ENCODE measurements around the gene KCNA2.

The KCNA2 gene

DNA sequence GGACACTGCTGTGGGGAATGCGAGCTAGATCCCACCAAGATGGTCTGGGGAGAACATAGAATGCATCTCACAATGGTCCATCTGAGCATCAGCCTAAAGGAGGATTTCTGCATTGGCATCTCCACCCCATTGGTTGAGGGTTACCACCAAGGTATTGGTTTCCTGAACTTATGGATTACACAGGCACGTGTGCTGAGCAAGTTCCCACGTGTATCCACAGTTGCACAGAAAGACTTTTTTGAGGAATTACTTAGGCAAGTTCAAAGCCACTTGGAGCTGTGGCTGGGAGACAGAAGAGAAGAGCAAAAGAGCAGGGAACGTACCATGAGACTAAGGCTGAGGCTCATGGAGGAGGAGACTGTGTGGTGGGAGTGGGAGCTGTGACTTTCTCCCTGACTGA is 43.1 kb downstream of the KCNA2 start:
- DNase-seq = no peak

- no peak for DNase-seq
Measured at GRCh38 chr1:110561596-110561995, 44.6 kb downstream of the KCNA2 start.

DNA sequence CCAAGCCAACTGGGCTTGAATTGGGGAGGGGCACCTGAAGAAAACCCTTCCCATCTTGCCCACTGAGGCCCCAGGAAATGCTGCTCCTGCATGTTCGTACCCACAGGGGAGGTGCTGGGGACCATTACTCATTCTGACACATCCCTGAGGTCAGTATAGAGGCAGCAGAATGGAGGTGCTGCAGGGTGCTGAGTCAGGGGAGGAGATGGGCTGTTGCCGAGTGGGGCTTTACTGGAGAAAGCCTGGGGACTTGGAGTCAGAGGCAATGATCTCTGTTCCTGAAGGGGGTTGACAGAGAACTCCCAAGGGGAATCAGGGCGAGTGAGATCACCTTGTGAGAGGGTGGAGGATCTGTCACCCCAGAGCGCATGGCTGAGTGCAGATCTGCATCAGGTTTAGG is 47.0 kb downstream of the KCNA2 start:
- DNase-seq = no peak

GRCh38 chr1:110557481-110557880 is 48.7 kb downstream of the KCNA2 start:
- no peak for DNase-seq

DNA sequence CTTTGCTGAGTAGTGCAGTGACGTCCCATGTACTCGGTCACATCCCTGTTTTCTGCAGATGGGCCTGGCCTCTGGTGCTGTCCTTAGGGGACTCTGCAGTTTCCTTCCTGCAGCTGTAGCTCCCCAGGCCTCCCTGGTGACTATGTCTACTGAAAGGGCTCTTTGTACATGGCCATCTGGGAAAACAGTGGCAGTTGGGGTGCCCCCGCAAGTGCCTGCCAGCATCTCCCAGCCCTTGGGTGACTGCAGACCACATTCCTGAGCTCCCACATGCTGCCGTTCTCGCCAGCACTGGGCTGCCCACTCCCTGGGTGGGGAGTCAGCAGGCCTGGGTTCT is 49.7 kb downstream of the KCNA2 start:
- DNase-seq = no peak

GRCh38 chr1:110555807-110556470 is 50.2 kb downstream of the KCNA2 start:
- no peak for DNase-seq

DNA sequence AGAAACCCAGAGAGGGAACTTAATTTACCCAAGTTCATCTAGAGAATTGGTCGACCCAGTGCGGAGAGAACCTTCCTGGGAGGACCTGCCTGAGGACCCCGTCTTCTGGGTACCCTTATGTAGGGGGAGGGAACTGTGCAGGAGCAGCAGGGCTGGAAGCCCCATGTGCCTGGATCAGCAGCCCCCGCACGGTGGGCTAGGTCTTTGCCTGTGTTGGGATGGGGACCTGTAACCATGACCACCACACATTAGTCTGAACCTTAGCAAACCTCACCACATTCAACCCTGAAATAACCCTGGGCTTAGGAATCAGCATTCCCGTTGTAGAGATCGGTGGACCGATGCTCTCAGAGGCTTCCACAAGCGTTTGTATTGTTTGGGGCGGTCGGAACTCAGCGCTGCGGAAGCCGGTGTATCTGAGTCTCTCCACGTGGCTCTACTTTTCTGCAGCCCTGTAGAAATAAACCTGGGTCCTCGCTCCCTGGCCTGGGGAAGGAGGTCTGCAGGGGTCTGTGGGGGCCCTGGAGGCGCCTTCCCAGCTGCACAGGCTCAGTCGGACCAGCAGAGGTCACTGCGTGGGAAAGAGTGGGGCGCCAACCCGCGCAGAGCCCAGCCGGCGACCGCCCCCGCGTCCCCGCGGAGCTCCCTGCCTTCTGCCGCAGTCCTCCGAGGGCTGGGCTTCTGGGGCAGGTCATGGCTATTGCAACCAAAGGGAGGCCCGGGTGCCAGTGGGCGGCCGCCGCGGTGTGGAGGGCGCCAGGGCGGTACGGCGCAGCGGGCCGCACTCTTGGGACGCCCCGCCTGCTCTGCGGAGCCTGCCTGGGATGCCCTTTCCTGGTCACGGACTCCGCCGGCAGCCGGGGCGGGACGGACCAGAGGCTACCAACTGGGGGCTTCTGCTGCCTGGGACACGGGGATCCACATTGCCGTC is 51.0 kb downstream of the KCNA2 start:
- DNase-seq = peak in 1 of 2 experiments; percentile 30

- no peak for DNase-seq
Measured at GRCh38 chr1:110551278-110551809, 54.8 kb downstream of the KCNA2 start.

DNA sequence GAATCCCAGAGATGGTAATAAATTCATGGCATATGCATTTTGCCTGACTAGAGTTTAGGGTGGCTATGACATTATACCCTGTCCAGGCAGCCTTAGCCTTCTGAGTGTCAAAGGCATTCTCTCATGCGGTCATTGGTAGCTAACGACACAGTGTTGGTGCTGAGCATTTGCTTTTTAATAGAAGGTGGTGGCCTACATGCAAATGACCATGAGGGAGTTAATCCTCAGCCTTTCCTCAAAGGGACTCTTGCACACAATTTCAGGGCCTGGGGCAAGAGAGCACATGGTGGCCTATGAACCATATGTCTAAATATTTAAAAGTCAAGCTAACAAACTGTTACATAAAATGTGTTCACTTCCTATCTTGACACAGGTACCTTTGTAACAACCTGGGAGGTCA is 56.3 kb downstream of the KCNA2 start:
- no peak for DNase-seq

GRCh38 chr1:110548381-110548780 is 57.8 kb downstream of the KCNA2 start:
- peak in 1 of 2 experiments; percentile 8 for DNase-seq

DNA sequence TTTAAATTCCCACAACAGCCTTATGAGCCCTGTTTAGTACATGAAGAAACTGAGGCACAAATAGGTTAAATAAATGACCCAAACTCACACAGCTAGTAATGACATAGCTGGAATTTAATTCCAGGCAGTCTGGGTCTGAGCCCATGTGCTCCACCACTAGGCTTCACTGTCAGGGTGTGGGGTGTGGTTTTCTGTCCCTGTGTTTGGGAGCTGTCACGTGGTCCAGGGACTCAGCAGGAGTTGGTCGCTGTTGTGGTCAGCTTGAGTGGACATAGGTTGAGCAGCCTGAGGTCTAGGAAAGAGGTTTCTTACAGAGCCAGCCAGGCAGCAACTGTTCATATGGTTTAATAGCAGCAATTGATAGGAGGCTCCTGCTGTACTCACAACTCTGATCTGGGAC is 59.1 kb downstream of the KCNA2 start:
- no peak for DNase-seq

GRCh38 chr1:110545492-110545891 is 60.7 kb downstream of the KCNA2 start:
- no peak for DNase-seq

DNA sequence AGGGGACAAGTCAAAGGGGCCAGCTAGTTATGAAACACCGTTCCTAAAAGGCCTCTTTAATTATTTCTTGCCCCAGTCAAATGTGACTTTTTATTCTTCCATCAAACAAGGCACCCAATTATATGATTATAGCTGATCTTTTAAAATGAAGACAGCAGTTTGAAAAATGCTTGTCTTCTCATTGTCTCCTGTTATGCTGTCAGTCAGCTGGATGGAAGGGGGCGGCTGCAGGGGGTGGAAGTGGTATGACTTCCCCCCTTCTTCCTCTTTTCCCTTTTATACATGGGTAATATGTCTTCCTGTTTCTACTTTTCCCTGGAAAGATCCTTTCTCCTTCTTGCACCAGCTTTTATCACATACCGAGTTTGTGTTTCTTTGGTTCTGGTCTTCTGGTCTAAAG is 61.4 kb downstream of the KCNA2 start:
- DNase-seq = no peak
